ENCODE measurements around the gene CST7. TPM values are rescaled to one million over a fixed set of nuclear protein-coding genes. Genes with fewer than 3 reads are reported as not detected.

CST7 gene
- total and polyA plus RNA-seq, 3 donors from 2014 or later, result 0.56 to 4.1 TPM; not detected in 1

DNA sequence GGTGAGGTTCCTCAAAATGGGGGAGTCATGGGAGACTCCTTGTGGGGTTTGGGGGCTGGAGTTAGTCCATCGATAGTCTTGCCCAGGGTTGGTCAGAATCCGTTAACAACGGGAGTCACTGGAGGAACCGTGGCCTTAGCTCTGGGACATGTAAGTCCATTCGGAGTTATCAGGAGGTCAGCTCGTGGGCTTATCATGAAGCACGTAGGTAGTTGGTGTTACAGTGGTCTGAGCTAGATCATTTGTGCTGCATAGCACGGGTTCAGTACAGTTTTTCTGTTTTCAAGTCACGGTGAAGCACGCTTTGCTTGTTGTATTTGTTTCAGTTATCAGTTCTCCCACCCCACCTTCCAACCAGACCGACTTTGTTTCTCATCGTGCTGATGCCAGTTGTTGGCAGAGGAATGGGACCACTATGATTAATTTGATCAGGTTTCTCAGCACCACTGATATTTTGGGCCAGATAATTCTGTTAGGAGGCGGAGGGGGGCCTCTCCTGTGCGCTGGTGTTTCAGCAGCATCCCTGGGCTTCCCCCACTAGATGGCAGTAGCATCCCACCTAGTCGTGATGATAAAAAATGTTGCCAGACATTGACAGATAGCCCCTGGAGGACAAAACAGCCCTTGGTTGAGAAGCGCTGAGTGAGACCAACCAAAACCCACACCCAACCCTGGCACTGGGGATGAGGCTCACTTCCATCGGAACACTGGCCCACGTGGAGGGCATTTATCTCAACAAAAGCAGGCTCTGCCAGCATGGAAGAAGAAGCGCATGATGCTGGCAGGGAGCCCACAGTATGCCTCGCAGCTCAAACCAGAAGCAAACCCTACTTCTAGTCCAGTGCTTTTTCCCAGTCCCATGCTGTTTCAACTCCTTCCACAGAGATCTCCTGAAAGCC lies 45.6 kb downstream of the CST7 start:
- Histone ChIP-seq H3K27me3 (no peaks in the 10 kb centered on the region), H3K4me1 (peaks cover 34% of the 10 kb centered on the region), H3K4me3 (no peak overlapping the region), H3K9me3 (no peaks in the 10 kb centered on the region), H3K36me3 (ENCODE audit: low read depth, missing control alignments) (no peaks in the 10 kb centered on the region), H3K27ac (no peak overlapping the region)
- DNase-seq, result peak; percentile 89
- TF ChIP-seq CTCF (IDR thresholded peaks at IDR 0.05) (peak; percentile 84 to 93 (median 89)), POLR2A (IDR thresholded peaks at IDR 0.05) (no peak)
- intact Hi-C loops (cut with DNase I; ENCODE audit: low total_unique reads), result loop anchor here (5.0 kb wide), 1 partner anchor 68 kb away; no protein-coding TSS in a partner anchor
- 21 to 25% methylated on average over 17 to 20 of the region's 20 CpGs for WGBS, 2 donors

- H3K4me1 ChIP-seq, result peaks cover 32% of the 10 kb centered on the region
Observed at GRCh38 chr20:24995741-24996448, 46.8 kb downstream of the CST7 start.

GRCh38 chr20:24996449-24997377 lies 47.6 kb downstream of the CST7 start:
- Histone ChIP-seq H3K27ac (no peak overlapping the region), H3K4me1 (peaks cover 26% of the 10 kb centered on the region), H3K9me3 (no peaks in the 10 kb centered on the region), H3K4me3 (no peak overlapping the region), H3K27me3 (no peaks in the 10 kb centered on the region), H3K36me3 (ENCODE audit: low read depth, missing control alignments) (no peaks in the 10 kb centered on the region)
- 60 to 82% methylated on average over 9 of the region's 9 CpGs for WGBS, 2 donors
- DNase-seq, result no peak
- no peak for TF ChIP-seq POLR2A (IDR thresholded peaks at IDR 0.05)
- intact Hi-C loops (cut with DNase I; ENCODE audit: low total_unique reads), result loop anchor here (5.0 kb wide), 1 partner anchor 66 kb away; no protein-coding TSS in a partner anchor

More at GRCh38 chr20:24995741-24996448, 46.8 kb downstream of the CST7 start:
- Histone ChIP-seq H3K27me3 (no peaks in the 10 kb centered on the region), H3K4me3 (no peak overlapping the region), H3K36me3 (ENCODE audit: low read depth, missing control alignments) (no peaks in the 10 kb centered on the region), H3K9me3 (no peaks in the 10 kb centered on the region), H3K27ac (no peak overlapping the region)
- 77 to 89% methylated on average over 9 of the region's 9 CpGs for WGBS, 2 donors
- no peak for TF ChIP-seq CTCF (IDR thresholded peaks at IDR 0.05)
- TF ChIP-seq POLR2A (IDR thresholded peaks at IDR 0.05), result no peak
- intact Hi-C loops (cut with DNase I; ENCODE audit: low total_unique reads), result loop anchor here (5.0 kb wide), 1 partner anchor 66 kb away; no protein-coding TSS in a partner anchor
- DNase-seq, result no peak

GRCh38 chr20:24998121-24998520 lies 49.1 kb downstream of the CST7 start:
- no peak for DNase-seq
- Histone ChIP-seq H3K4me1 (peaks cover 26% of the 10 kb centered on the region), H3K27me3 (no peaks in the 10 kb centered on the region), H3K27ac (no peak overlapping the region), H3K9me3 (no peaks in the 10 kb centered on the region), H3K4me3 (no peak overlapping the region), H3K36me3 (ENCODE audit: low read depth, missing control alignments) (no peaks in the 10 kb centered on the region)
- intact Hi-C loops (cut with DNase I; ENCODE audit: low total_unique reads), result loop anchor here (5.0 kb wide), 1 partner anchor 64 kb away; no protein-coding TSS in a partner anchor
- 77 to 79% methylated on average over 3 of the region's 3 CpGs for WGBS, 2 donors
- TF ChIP-seq POLR2A (IDR thresholded peaks at IDR 0.05), result no peak
- no peak for TF ChIP-seq CTCF (IDR thresholded peaks at IDR 0.05)

Data from testis (tissue), 3 donors.